AG08396 (cell line): ENCODE data around the gene SP2.

Source experiments
- DNase-seq: peaks from one replicate; pipeline ENCODE4 v3.0.0; 2012; ENCODE audit warnings: low spot score, mixed read lengths

SP2 gene

DNA sequence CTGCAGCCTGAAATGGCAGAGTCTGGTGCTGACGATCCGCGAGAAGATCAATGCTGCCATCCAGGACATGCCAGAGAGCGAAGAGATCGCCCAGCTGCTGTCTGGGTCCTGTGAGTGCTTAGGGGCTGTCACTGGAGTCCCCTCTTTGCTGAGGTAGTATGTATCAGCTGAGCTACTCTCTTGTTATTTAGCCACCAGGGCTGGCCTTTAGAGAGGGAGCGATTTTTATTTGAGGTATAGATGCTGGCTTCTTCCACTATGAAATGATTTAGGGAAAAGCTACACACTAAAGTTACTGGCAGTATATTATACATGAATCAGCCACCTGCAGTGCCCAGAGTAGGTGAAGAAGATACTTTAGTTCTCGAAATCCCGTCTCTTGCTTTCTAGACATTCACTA, 77.5 kb downstream of the SP2 start:
- DNase-seq = no peak

DNA sequence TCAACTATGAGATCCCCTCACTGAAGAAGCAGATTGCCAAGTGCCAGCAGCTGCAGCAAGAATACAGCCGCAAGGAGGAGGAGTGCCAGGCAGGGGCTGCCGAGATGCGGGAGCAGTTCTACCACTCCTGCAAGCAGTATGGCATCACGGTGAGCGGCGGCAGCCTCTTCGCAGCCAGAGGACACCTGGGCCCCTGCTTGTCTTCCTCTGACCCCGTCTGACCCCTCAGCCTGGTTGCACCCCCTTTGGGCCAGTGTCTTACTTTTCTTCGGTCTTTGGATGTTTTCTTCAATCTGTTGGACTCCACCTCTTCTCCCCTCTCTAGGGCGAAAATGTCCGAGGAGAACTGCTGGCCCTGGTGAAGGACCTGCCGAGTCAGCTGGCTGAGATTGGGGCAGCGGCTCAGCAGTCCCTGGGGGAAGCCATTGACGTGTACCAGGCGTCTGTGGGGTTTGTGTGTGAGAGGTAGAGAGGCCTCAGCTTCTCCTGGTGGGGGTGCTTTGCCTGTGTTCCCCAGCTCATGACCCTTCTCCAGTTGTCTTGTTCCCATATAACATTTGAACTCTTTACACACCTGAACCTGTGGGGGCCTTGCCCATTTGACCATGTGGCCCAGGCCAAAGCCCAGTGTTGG, 79.3 kb downstream of the SP2 start:
- no peak for DNase-seq

DNA sequence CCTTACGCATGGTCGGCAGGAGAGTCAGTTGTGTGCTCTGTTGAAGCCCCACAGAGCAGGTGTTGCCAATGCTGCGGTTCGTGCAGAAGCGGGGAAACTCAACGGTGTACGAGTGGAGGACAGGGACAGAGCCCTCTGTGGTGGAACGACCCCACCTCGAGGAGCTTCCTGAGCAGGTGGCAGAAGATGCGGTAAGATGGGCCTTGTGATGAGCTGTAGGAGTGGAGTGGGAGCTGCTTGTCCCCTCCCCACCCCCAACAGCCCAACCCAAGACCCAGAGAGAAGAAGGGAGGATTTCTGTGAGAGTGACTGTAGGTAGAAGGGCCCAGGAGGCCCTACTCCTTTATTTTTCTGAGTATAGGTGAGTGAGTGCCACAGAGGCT, 79.8 kb downstream of the SP2 start:
- DNase-seq = no peak

DNA sequence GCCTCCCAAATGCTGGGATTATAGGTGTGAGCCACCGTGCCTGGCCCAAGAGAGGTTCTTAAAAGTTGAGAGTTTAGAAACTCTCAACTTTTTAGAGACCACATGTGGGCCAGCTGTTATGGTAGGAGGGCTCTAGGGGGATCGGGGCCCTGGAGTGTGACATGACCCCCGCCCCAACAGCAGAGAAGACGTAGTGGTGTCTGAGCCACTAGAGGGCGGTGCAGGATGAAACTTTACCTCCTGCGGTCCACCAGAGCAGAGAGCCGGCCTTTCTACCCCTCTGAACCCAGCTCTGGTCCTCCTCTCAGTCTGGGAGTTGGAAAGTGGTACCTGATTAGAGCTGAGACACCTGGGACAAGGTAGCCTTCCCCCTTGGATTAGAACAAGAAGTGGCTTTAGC, 82.3 kb downstream of the SP2 start:
- DNase-seq = peak; percentile 80
